ENCODE data around the gene HSD3B2. TPM values are rescaled to one million over a fixed set of nuclear protein-coding genes. Genes with fewer than 3 reads are reported as not detected.

The HSD3B2 gene
- total RNA-seq, 1 experiment from 2014 or later: not detected

- in situ Hi-C loops (cut with HindIII; ENCODE audit: low pct_unique_long_range_greater_than_20kb, low sequenced_read_pairs): no loop called here
- DNase-seq (ENCODE audit: low read depth): no peak
Observed at GRCh38 chr1:119446321-119446720, 31.4 kb downstream of the HSD3B2 start.

GRCh38 chr1:119447344-119448126 is 32.6 kb downstream of the HSD3B2 start:
- DNase-seq (ENCODE audit: low read depth): no peak
- in situ Hi-C loops (cut with HindIII; ENCODE audit: low pct_unique_long_range_greater_than_20kb, low sequenced_read_pairs): no loop called here

- in situ Hi-C loops (cut with HindIII; ENCODE audit: low pct_unique_long_range_greater_than_20kb, low sequenced_read_pairs): no loop called here
- DNase-seq (ENCODE audit: low read depth): no peak
Observed at GRCh38 chr1:119448127-119448511, 33.2 kb downstream of the HSD3B2 start.

- in situ Hi-C loops (cut with HindIII; ENCODE audit: low pct_unique_long_range_greater_than_20kb, low sequenced_read_pairs): no loop called here
- DNase-seq (ENCODE audit: low read depth): no peak
Observed at GRCh38 chr1:119449971-119450370, 35.0 kb downstream of the HSD3B2 start.

- in situ Hi-C loops (cut with HindIII; ENCODE audit: low pct_unique_long_range_greater_than_20kb, low sequenced_read_pairs): no loop called here
- DNase-seq (ENCODE audit: low read depth): no peak
Observed at GRCh38 chr1:119451158-119451557, 36.2 kb downstream of the HSD3B2 start.

GRCh38 chr1:119452091-119452490 is 37.1 kb downstream of the HSD3B2 start:
- in situ Hi-C loops (cut with HindIII; ENCODE audit: low pct_unique_long_range_greater_than_20kb, low sequenced_read_pairs): no loop called here
- DNase-seq (ENCODE audit: low read depth): no peak

- in situ Hi-C loops (cut with HindIII; ENCODE audit: low pct_unique_long_range_greater_than_20kb, low sequenced_read_pairs): no loop called here
- DNase-seq (ENCODE audit: low read depth): no peak
Observed at GRCh38 chr1:119453021-119453420, 38.1 kb downstream of the HSD3B2 start.

- in situ Hi-C loops (cut with HindIII; ENCODE audit: low pct_unique_long_range_greater_than_20kb, low sequenced_read_pairs): no loop called here
- DNase-seq (ENCODE audit: low read depth): no peak
Observed at GRCh38 chr1:119462964-119463363, 48.0 kb downstream of the HSD3B2 start.

- in situ Hi-C loops (cut with HindIII; ENCODE audit: low pct_unique_long_range_greater_than_20kb, low sequenced_read_pairs): no loop called here
- no peak for DNase-seq (ENCODE audit: low read depth)
Observed at GRCh38 chr1:119463569-119463968, 48.6 kb downstream of the HSD3B2 start.

GRCh38 chr1:119466445-119466844 is 51.5 kb downstream of the HSD3B2 start:
- DNase-seq (ENCODE audit: low read depth): no peak
- in situ Hi-C loops (cut with HindIII; ENCODE audit: low pct_unique_long_range_greater_than_20kb, low sequenced_read_pairs): no loop called here

- in situ Hi-C loops (cut with HindIII; ENCODE audit: low pct_unique_long_range_greater_than_20kb, low sequenced_read_pairs): no loop called here
Observed at GRCh38 chr1:119467219-119467618, 52.3 kb downstream of the HSD3B2 start.

GRCh38 chr1:119467857-119468668 is 53.1 kb downstream of the HSD3B2 start:
- DNase-seq (ENCODE audit: low read depth): no peak
- in situ Hi-C loops (cut with HindIII; ENCODE audit: low pct_unique_long_range_greater_than_20kb, low sequenced_read_pairs): no loop called here

More at GRCh38 chr1:119467219-119467618, 52.3 kb downstream of the HSD3B2 start:
- DNase-seq (ENCODE audit: low read depth): no peak

- DNase-seq (ENCODE audit: low read depth): no peak
- in situ Hi-C loops (cut with HindIII; ENCODE audit: low pct_unique_long_range_greater_than_20kb, low sequenced_read_pairs): no loop called here
Observed at GRCh38 chr1:119469741-119470140, 54.8 kb downstream of the HSD3B2 start.

GRCh38 chr1:119470377-119470776 is 55.4 kb downstream of the HSD3B2 start:
- in situ Hi-C loops (cut with HindIII; ENCODE audit: low pct_unique_long_range_greater_than_20kb, low sequenced_read_pairs): no loop called here
- DNase-seq (ENCODE audit: low read depth): no peak

GRCh38 chr1:119470958-119471357 is 56.0 kb downstream of the HSD3B2 start:
- no peak for DNase-seq (ENCODE audit: low read depth)
- in situ Hi-C loops (cut with HindIII; ENCODE audit: low pct_unique_long_range_greater_than_20kb, low sequenced_read_pairs): no loop called here

- no peak for DNase-seq (ENCODE audit: low read depth)
- in situ Hi-C loops (cut with HindIII; ENCODE audit: low pct_unique_long_range_greater_than_20kb, low sequenced_read_pairs): no loop called here
Observed at GRCh38 chr1:119471566-119471965, 56.6 kb downstream of the HSD3B2 start.

- in situ Hi-C loops (cut with HindIII; ENCODE audit: low pct_unique_long_range_greater_than_20kb, low sequenced_read_pairs): no loop called here
- no peak for DNase-seq (ENCODE audit: low read depth)
Observed at GRCh38 chr1:119472080-119472818, 57.3 kb downstream of the HSD3B2 start.

All from Caki2 (cell line).